HepG2 (cell line): ENCODE data around the gene TTLL8. TPM values are rescaled to one million over a fixed set of nuclear protein-coding genes. Genes with fewer than 3 reads are reported as not detected.
A peak's percentile ranks its signal among the peaks of the same experiment; 100 is the strongest.

ENCODE experiments used
- AFF4 ChIP-seq: sonication (generic); formaldehyde crosslinking; IDR thresholded peaks from 2 replicates; pipeline ENCODE4 v1.4.0; 2020; ENCODE audit warnings: missing genetic modification reagents
- CREM ChIP-seq, 2 experiments: sonication (generic) in 1 of 2; formaldehyde crosslinking in 1 of 2; IDR thresholded peaks; 2 replicates each; pipeline versions ENCODE4 v1.4.0 to v1.6.1; 2016 to 2020; ENCODE audit warnings: antibody characterized with exemption in 1 of 2, mild to moderate bottlenecking in 1 of 2, missing genetic modification reagents in 1 of 2
- DNMT3B ChIP-seq: conservative IDR thresholded peaks from 2 replicates; pipeline ENCODE4 v1.6.1; 2016; ENCODE audit warnings: missing biosample characterization, control low read depth
- KLF12 ChIP-seq: sonication (generic); formaldehyde crosslinking; IDR thresholded peaks from 2 replicates; pipeline ENCODE4 v1.4.0; 2020; ENCODE audit warnings: missing genetic modification reagents, borderline replicate concordance
- NCOR1 ChIP-seq: fragments of 200-600 bp; sonication (generic); IDR thresholded peaks from 2 replicates; pipeline ENCODE4 v1.7.0; 2017; ENCODE audit warnings: antibody characterized with exemption, low read length, borderline replicate concordance
- PLSCR1 ChIP-seq: sonication (generic); formaldehyde crosslinking; IDR thresholded peaks from 2 replicates; pipeline ENCODE4 v1.5.0; 2020; ENCODE audit warnings: missing genetic modification reagents, mild to moderate bottlenecking, borderline replicate concordance
- SALL1 ChIP-seq: sonication (generic); formaldehyde crosslinking; IDR thresholded peaks from 2 replicates; pipeline ENCODE4 v1.8.0; 2022; ENCODE audit warnings: mild to moderate bottlenecking, missing genetic modification reagents
- SCMH1 ChIP-seq: sonication (generic); formaldehyde crosslinking; IDR thresholded peaks from 2 replicates; pipeline ENCODE4 v1.9.0; 2021; ENCODE audit warnings: missing genetic modification reagents, mild to moderate bottlenecking, borderline replicate concordance
- SMAD9 ChIP-seq: sonication (generic); formaldehyde crosslinking; IDR thresholded peaks from 2 replicates; pipeline ENCODE4 v1.5.1; 2020; ENCODE audit warnings: mild to moderate bottlenecking, missing genetic modification reagents
- TBL1XR1 ChIP-seq: fragments of 150-350 bp; IDR thresholded peaks from 2 replicates; pipeline ENCODE4 v1.6.1; 2014; ENCODE audit warnings: borderline replicate concordance, low read length; ENCODE audit not compliant: partially characterized antibody
- THAP7 ChIP-seq: sonication (generic); formaldehyde crosslinking; IDR thresholded peaks from 2 replicates; pipeline ENCODE4 v1.8.1; 2023; ENCODE audit warnings: mild to moderate bottlenecking, missing genetic modification reagents
- YEATS4 ChIP-seq: sonication (generic); formaldehyde crosslinking; IDR thresholded peaks from 2 replicates; pipeline ENCODE4 v1.4.0; 2020; ENCODE audit warnings: missing genetic modification reagents, borderline replicate concordance
- ZFP36L1 ChIP-seq: sonication (generic); formaldehyde crosslinking; IDR thresholded peaks from 2 replicates; pipeline ENCODE4 v1.8.0; 2022; ENCODE audit warnings: mild to moderate bottlenecking, missing genetic modification reagents, moderate library complexity
- ZIK1 ChIP-seq: sonication (generic); formaldehyde crosslinking; IDR thresholded peaks from 2 replicates; pipeline ENCODE4 v1.5.0; 2020; ENCODE audit warnings: mild to moderate bottlenecking, low read depth, missing genetic modification reagents, borderline replicate concordance
- ZNF10 ChIP-seq: sonication (generic); formaldehyde crosslinking; IDR thresholded peaks from 2 replicates; pipeline ENCODE4 v1.4.0; 2020; ENCODE audit warnings: mild to moderate bottlenecking, low read depth, missing genetic modification reagents, borderline replicate concordance
- ZNF501 ChIP-seq: sonication (generic); formaldehyde crosslinking; IDR thresholded peaks from 2 replicates; pipeline ENCODE4 v1.5.1; 2020; ENCODE audit warnings: mild to moderate bottlenecking, moderate library complexity, missing genetic modification reagents
- ZNF577 ChIP-seq: sonication (generic); formaldehyde crosslinking; IDR thresholded peaks from 2 replicates; pipeline ENCODE4 v1.4.0; 2020; ENCODE audit warnings: mild to moderate bottlenecking, low read depth, missing genetic modification reagents, borderline replicate concordance
- ZNF710 ChIP-seq: sonication (generic); formaldehyde crosslinking; IDR thresholded peaks from 2 replicates; pipeline ENCODE4 v1.5.0; 2020; ENCODE audit warnings: mild to moderate bottlenecking, missing genetic modification reagents, borderline replicate concordance
- polyA plus RNA-seq, 8 experiments: library from polyadenylated mRNA; depleted of rRNA in 3 of 8; stranded (reverse) in 7 of 8; unstranded in 1 of 8; fragments of >200 nt; fragmentation: Illumina TruSeq in 4 of 8; extraction: Trizol in 4 of 8; gene quantifications; 2 replicates each; pipeline versions ENCODE4 v1.2.1 to v1.2.3, GENCODE V29; 2011 to 2016; ENCODE audit warnings: low read depth in 4 of 8, missing spikeins in 1 of 8, mixed read lengths in 1 of 8; ENCODE audit not compliant: insufficient read depth in 1 of 8
- total RNA-seq, 5 experiments: library from RNA; depleted of rRNA; stranded (reverse); fragments of >200 nt; fragmentation: Illumina TruSeq; extraction: Trizol; gene quantifications; 2 replicates each; pipeline ENCODE4 v1.2.3, GENCODE V29; 2016; ENCODE audit warnings: low read depth in 1 of 5

The TTLL8 gene
- total and polyA plus RNA-seq, 2 of the 13 experiments (the other 11 are each of a cell fraction or from before 2014, with no cell fraction given), result not detected

- TF ChIP-seq DNMT3B (CRISPR knock-in tag), result no peak
- no peak for TF ChIP-seq SCMH1 (CRISPR knock-in tag)
- peak; percentile 23; the same call in 1 of the 2 replicates for TF ChIP-seq SALL1
- no peak for TF ChIP-seq ZFP36L1 (CRISPR knock-in tag)
- no peak for TF ChIP-seq SMAD9
- no peak for TF ChIP-seq ZIK1 (CRISPR knock-in tag)
- no peak for TF ChIP-seq NCOR1
- TF ChIP-seq ZNF501 (CRISPR knock-in tag), result peak; percentile 51; the same call in 1 of the 2 replicates
- TF ChIP-seq ZNF577, result no peak
- no peak for TF ChIP-seq PLSCR1
- TF ChIP-seq AFF4 (CRISPR knock-in tag), result no peak
- TF ChIP-seq TBL1XR1, result no peak
- no peak for TF ChIP-seq CREM (IDR thresholded peaks at IDR 0.05)
- no peak for TF ChIP-seq CREM (CRISPR knock-in tag; IDR thresholded peaks at IDR 0.05)
- TF ChIP-seq ZNF10 (CRISPR knock-in tag), result no peak
- TF ChIP-seq THAP7 (CRISPR knock-in tag), result no peak
- no peak for TF ChIP-seq ZNF710 (CRISPR knock-in tag)
- no peak for TF ChIP-seq YEATS4 (CRISPR knock-in tag)
- TF ChIP-seq KLF12 (CRISPR knock-in tag), result no peak
These were observed 27.6 kb downstream of the TTLL8 start (continued) for GRCh38 chr22:50030297-50031188.
